T follicular helper cell (primary cell): ENCODE measurements around the gene FGFRL1.

Experiments used
- DNase-seq: peaks from one replicate; pipeline ENCODE4 v3.0.0-alpha.2; 2020; ENCODE audit warnings: low read depth

Gene FGFRL1

GRCh38 chr4:1075225-1075624, 63.8 kb downstream of the FGFRL1 start:
- DNase-seq = no peak

GRCh38 chr4:1075809-1076699, 64.6 kb downstream of the FGFRL1 start:
- no peak for DNase-seq
